ENCODE data around the gene RYR3.

- TF ChIP-seq EZH2 (IDR thresholded peaks at IDR 0.05; ENCODE audit: insufficient read depth, low read length), result no peak
- no peak for TF ChIP-seq CTCF (IDR thresholded peaks at IDR 0.05; ENCODE audit: insufficient read depth, low read depth, low read length)
Observed at GRCh38 chr15:33852094-33852493, 541.3 kb downstream of the RYR3 start.

Data from astrocyte (in vitro differentiated cells and primary cell).